DMS 273 treated with DMSO at 0.1 percent for 48 hours (cell line): Measurements from ENCODE around the gene PLEKHJ1.
A peak's percentile ranks its signal among the peaks of the same experiment; 100 is the strongest.
"Not testable (repeated sequence)": the region's sequence is repeated elsewhere in the genome, so short reads cannot be mapped to it uniquely, and the experiment has no call there.

ENCODE experiments used
- DNase-seq: peaks from one replicate; lab custom pipeline; 2025; lab: John Stamatoyannopoulos, UW

The PLEKHJ1 gene, protein sequence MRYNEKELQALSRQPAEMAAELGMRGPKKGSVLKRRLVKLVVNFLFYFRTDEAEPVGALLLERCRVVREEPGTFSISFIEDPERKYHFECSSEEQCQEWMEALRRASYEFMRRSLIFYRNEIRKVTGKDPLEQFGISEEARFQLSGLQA

GRCh38 chr19:2236314-2237050, at the start of gene PLEKHJ1, which contains the start of gene SF3A2:
Gene PLEKHJ1, minus strand, starts transcription at chr19:2236329. Its CDS starts 81 bp downstream, at chr19:2236248.
Gene SF3A2, plus strand, starts transcription at chr19:2236824. Its CDS starts 6,595 bp downstream, at chr19:2243419.
- peak; percentile 96 for DNase-seq

DNA sequence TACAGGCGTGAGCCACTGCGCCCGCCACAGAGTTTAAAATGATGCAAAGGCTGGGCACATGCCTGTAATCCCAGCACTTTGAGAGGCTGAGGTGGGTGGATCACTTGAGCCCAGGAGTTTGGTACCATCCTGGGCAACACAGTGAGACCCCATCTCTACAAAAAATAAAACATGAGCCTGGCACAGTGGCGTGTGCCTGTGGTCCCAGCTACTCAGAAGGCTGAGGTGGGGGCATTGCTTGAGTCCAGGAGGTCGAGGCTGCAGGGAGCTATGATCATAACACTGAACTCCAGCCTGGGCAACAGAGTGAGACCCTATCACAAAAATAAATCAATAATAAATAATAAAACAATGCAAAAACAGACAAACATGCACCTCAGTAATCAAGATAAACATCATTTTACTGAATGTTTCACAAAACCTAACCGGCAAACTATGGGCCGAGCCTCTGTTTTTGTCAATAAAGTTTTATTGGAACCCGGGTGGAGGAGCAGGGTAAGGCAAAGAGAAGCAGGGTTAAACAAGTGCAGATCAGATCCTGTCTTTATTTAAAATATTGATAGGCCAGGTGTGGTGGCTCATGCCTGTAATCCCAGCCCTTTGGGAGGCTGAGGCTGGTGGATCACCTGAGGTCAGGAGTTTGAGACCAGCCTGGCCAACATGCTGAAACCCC, 47.8 kb upstream of the PLEKHJ1 start:
- no peak for DNase-seq

- no peak for DNase-seq
Observed at GRCh38 chr19:2282862-2283237, 46.7 kb upstream of the PLEKHJ1 start.

DNA sequence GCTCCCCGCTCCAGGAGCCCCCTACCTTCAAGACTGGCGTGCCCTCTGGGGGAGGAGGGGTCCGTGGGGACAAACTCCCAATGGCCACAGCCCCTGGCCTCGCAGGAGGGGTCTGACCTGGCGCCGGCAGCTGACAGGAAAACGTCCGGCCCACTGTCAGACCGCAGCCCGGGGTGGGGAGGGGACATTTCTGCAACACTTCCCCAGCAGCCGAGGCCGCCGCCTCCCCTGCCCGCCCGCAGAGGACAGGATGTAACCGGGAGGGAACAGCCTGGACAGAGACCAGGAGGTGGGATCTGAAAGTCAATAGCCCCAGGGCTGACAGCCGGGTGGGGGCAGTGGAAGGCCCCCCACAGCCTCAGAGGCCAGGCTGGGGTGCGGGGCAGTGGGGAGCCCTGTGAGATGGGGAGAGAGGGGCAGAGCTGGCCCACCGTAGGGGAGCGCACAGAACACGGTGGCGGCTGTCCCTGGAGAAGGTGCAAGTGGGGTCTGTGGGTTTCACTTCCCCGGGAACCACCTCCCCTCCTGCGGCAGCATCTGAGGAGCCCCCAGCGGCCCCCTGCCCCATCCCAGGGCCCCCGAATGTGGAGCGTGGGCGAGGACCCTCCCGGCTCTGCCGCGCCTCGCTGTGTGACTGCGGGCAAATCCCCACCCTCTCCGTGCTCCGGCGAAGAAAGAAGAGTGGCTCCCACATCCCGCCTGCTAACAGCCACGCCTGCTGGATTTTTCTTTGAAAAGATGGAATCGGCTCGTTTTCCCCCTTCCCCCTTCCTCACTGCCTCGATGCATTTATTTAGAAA, 46.1 kb upstream of the PLEKHJ1 start, which contains the start of gene PEAK3:
Gene PEAK3 (minus strand): TSS at position 114 of the 800 bp plus-strand sequence. CDS start 1,244 bp downstream, outside the sequence.
- DNase-seq = no peak

- not testable (repeated sequence) for DNase-seq
Observed at GRCh38 chr19:2281265-2282061, 45.3 kb upstream of the PLEKHJ1 start.

DNA sequence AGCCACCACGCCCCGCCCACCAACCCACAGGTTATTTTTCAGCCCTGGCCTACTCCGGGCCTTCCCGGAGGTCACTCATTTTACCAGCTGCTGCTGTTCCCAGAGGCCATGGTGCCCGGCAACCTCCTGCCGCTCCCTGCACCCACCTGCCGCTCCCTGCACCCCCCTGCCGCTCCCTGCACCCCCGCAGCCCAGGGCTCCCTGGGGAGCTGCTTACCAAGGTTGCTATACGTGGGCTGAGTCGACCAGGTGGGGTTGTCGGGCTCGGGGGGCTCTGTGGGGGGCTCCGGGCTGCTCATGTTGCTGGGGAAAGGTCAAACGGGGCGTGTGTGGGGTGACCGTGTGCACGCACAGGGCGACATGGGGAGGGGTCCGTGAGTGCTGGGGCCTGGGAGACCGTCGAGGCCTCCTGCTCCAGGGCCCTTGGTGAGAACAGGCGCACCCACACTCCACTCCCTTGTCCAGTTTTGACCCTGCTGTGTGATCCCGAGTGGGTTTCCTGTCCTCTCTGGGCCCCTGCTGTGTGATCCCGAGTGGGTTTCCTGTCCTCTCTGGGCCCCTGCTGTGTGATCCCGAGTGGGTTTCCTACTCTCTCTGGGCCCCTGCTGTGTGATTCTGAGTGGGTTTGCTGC, 44.6 kb upstream of the PLEKHJ1 start:
- no peak for DNase-seq

DNA sequence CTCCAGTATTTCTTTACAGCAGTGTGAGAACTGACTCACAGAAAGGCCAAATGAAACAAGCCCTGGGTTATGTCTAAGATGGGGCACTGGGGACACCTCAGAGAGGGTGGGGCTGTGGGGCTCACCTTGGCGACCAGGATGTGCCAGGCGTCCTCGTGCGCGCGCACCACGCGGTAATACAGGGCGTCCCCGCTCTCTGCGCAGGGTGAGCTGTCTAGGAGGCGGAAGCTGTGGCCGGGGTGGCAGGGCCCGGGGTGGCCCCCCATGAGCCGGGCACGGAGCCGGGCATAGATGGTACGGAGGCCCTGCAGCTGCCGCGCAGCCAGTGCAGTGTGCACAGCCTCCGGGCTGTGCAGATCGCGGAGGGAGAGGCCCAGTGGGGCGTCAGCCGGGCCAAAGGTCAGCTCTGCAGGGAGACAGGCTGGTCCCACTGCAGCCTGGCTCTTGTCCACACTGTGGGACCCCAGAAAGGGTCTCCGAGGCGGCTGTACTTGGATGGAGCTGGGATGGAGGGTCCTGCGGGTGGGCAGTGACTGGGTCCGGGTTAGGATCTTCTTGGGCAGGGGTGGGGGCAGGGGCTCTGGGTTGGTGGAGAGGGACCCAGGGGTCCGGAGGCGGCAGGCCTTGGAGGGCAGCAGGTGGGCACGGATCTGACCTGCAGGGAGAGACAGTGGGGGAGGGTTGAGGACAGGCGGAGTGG, 42.5 kb upstream of the PLEKHJ1 start:
- DNase-seq = no peak

- DNase-seq = no peak
Observed at GRCh38 chr19:2277138-2277537, 41.0 kb upstream of the PLEKHJ1 start.

DNA sequence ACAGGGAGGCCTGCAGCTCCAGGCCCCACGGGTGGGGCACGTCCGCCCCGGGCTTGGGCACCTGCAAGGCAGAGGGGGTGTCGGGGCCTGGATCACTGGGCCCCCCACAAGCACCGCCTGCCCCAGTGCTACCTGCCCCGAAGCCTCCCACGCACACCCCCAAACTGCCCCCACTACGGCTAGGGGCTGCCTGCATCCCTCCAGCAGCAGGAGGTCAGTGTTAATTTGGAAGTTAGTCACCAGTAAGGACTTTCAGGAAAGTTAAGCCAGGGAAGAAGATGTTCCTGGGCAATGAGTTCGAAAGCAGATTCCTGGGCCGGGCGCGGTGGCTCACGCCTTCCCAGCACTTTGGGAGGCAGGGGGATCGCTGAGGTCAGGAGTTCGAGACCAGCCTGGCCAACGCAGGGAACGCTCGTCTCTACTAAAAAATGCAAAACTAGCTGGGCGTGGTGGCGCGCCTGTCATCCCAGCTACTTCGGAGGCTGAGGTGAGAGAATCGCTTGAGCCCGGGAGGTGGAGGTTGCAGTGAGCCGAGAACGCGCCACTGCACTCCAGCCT, 40.4 kb upstream of the PLEKHJ1 start:
- DNase-seq = no peak

DNA sequence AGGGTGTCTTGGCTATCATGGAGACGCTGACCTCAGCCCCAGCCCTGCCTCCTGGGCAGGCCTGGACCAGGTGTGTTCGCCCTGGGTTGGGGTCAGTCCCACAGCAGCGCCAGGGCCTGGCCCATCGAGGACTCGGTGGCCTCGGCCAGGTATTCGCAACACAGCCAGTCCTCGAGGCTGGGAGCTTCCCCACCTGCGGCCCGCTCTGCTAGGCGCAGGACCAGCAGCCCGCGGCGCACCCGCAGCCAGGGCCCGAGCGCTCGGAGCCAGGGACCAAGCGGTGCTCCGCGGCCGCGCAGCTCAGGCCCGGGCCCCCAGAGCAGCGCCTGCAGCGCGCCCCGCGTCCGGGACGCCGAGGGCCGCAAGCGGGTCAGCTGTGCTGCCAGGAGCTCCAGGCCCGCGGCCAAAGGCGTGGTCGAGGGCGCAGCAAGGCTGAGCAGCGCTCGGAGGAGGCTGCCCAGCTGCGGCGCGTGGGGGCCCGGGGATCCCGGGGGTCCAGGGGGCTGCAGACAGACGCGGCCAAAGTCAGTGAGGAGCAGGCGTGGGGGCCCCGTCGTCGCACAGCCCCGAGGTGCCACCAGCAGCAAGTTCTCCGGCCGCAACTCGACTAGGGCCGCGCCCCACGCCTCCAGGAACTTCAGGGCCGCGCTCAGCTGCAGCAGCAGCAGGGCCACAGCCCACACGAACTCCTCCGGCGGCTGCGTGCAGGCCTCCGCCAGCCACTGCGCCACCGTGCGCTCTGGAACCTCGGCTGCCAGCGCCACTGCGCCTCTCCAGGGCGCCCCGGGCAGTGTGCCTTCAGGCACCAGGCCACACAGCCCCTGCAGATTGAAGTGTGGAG, 39.7 kb upstream of the PLEKHJ1 start:
- no peak for DNase-seq

- peak; percentile 33 for DNase-seq
Observed at GRCh38 chr19:2274931-2275535, 38.9 kb upstream of the PLEKHJ1 start.

DNA sequence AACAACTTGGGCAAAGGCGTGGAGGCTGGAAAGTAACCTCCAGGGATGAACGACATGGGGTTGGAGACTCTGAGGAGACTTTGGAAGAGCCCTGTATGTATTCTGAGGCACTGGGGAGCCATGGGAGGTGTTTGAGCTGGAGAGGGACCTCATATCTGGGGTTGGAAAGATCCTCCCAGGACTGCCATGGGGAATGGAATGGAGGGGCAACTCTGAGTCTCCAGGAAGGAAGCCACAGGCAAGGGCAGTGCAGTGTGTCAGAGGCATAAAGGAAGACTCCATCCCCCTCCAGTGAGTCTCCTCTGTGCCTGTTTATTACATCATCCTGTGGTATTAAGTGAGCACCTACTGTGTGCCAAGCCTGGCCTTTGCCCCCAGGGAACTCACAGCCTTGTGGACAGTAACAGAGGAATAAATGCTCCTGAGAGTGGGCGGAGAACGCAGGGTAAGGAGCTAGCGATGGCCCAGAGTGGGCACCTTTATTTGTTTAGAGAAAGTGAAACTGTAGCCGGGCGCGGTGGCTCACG, 38.1 kb upstream of the PLEKHJ1 start:
- DNase-seq = no peak

- DNase-seq = no peak
Observed at GRCh38 chr19:2273356-2274184, 37.4 kb upstream of the PLEKHJ1 start.

DNA sequence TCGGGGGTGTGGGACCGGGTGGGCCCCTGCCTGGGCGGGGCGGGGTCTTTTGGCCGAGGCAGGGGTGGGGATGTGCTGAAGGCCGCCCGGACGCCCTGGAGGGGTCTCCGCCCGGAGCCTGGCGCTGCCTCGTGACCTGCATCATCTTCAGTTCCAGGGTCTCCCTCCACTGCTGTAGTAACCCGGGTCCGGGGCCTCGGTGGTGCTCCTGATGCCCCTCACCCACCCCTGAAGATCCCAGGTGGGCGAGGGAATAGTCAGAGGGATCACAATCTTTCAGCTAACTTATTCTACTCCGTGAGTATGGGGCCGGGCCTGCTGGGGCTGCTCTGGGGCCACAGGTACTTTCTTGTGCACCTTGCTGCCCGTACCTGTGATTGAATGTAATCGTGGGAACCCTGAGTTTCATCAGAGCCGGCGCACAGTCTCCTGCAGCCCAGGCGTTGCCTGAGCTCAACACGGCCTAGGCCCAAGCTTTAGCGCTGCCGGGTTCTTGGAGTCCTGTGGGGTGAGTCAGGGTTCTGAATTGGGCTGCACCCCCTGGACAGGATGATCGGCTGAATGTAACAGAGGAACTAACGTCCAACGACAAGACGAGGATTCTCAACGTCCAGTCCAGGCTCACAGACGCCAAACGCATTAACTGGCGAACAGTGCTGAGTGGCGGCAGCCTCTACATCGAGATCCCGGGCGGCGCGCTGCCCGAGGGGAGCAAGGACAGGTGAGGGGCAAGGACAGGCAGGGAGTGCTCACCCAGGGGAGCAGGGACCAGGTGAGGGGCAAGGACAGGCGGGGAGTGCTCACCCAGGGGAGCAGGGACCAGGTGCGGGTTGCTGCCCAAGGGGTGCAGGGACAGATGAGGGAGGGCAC, 35.3 kb upstream of the PLEKHJ1 start:
- no peak for DNase-seq

DNA sequence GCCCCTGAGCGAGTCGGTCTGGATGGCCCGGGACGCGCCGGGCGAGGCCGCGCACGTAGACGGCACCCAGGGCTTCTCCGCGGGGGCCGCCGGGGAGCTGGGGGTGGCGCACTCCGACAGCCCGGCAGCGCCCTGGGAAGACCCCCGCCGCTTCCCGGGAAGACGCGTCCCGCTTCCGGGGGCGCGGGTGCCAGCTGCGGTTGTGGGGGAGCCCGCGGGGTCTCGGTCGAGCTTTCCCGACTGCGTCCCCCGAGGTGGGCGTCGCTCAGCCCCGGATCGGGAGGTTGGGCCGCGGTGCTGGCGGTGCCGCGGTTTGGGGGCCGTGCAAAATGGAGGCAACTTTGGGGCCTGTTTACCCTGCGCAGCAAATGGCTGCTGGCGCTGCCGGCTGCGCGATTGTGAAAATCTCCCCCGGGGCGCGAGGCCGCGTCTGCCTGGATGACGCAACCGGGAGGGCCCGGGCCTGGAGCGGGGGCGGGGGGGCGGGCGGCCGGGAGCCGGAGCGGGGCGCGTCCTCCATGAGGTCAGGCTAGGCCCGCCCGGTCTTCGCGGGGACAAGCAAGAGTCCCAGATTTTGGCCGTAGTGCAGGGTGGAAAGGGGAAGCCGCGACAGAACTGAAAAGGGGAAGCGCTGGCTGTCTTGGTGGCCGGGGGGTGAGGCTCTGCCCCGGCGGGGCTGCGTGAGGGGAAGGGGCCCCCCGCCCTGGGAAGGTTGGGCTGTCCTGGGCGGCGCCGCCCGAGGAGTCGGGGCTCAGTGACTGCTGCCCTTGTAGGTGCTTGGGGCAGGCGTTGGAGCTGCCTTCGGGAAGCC, 34.5 kb upstream of the PLEKHJ1 start:
- no peak for DNase-seq

DNA sequence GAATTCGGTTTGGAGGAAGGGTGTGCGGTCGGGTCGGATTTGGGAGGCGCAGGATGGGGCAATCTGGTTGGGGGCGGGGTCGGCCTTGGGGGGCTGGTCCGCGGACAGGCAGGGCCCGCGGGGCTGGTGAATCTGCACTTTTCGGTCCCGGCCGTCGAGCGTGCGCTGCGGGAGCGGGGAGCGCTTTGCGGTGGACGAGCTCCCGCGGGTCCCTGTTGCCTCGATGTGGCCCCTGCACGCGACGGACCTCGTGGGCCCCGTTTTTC, 34.0 kb upstream of the PLEKHJ1 start:
- no peak for DNase-seq
